SKM-1 (cell line): ENCODE data around the gene CTNND2.

ENCODE experiments used
- DNase-seq: peaks from one replicate; lab custom pipeline; 2025; ENCODE audit not compliant: unreplicated experiment; lab: John Stamatoyannopoulos, UW

CTNND2 gene

GRCh38 chr5:11602298-11602697 is 301.9 kb downstream of the CTNND2 start:
- DNase-seq: no peak

- no peak for DNase-seq
Measured at GRCh38 chr5:11599499-11599898, 304.7 kb downstream of the CTNND2 start.

- no peak for DNase-seq
Measured at GRCh38 chr5:11596657-11597071, 307.6 kb downstream of the CTNND2 start.

GRCh38 chr5:11596185-11596584 is 308.1 kb downstream of the CTNND2 start:
- DNase-seq: no peak

GRCh38 chr5:11595045-11595444 is 309.2 kb downstream of the CTNND2 start:
- no peak for DNase-seq

- DNase-seq: no peak
Measured at GRCh38 chr5:11594021-11594420, 310.2 kb downstream of the CTNND2 start.

GRCh38 chr5:11590475-11590874 is 313.8 kb downstream of the CTNND2 start:
- DNase-seq: no peak

- DNase-seq: no peak
Measured at GRCh38 chr5:11588803-11589202, 315.4 kb downstream of the CTNND2 start.

GRCh38 chr5:11584017-11584416 is 320.2 kb downstream of the CTNND2 start:
- no peak for DNase-seq

GRCh38 chr5:11579351-11579750 is 324.9 kb downstream of the CTNND2 start:
- no peak for DNase-seq

GRCh38 chr5:11574787-11575186 is 329.5 kb downstream of the CTNND2 start:
- no peak for DNase-seq

- no peak for DNase-seq
Measured at GRCh38 chr5:11573140-11573992, 330.9 kb downstream of the CTNND2 start.

GRCh38 chr5:11564706-11565105 is 339.5 kb downstream of the CTNND2 start:
- no peak for DNase-seq

GRCh38 chr5:11563822-11564221 is 340.4 kb downstream of the CTNND2 start:
- no peak for DNase-seq

- DNase-seq: no peak
Measured at GRCh38 chr5:11560915-11561697, 343.1 kb downstream of the CTNND2 start.

GRCh38 chr5:11557063-11557462 is 347.2 kb downstream of the CTNND2 start:
- DNase-seq: no peak

GRCh38 chr5:11555171-11555570 is 349.1 kb downstream of the CTNND2 start:
- no peak for DNase-seq

GRCh38 chr5:11547730-11548129 is 356.5 kb downstream of the CTNND2 start:
- no peak for DNase-seq

- no peak for DNase-seq
Measured at GRCh38 chr5:11547140-11547539, 357.1 kb downstream of the CTNND2 start.

GRCh38 chr5:11540112-11540511 is 364.1 kb downstream of the CTNND2 start:
- DNase-seq: no peak

- no peak for DNase-seq
Measured at GRCh38 chr5:11531811-11532555, 372.3 kb downstream of the CTNND2 start.
